Measurements from ENCODE around the gene PRKAR2B.

Gene PRKAR2B

GRCh38 chr7:107190090-107190489, 145.6 kb downstream of the PRKAR2B start:
- DNase-seq: no peak

GRCh38 chr7:107194052-107194451, 149.5 kb downstream of the PRKAR2B start:
- no peak for DNase-seq

- DNase-seq: no peak
Measured at GRCh38 chr7:107196834-107197610, 152.5 kb downstream of the PRKAR2B start.

GRCh38 chr7:107201795-107202450, 157.4 kb downstream of the PRKAR2B start:
- DNase-seq: peak in 1 of 2 donors; percentile 15

DNA sequence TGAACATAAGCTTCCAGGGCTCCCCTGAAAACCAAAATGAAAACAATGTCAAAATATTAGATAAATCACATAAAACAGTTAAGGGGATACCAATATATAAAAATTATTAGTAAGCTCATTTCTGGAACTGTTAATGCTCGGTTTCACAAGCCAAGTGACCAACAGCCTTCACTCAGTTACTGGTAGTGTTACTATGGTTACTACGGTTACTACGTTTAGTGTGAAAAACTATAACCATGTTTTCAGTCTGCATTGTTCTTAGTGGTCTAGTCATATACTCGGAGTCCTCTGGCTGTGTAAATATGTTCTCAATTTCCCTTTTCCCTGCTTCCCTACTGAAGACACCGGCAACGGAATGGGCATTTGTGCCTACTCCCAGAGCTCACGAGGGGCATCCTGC, 159.1 kb downstream of the PRKAR2B start:
- DNase-seq: no peak

DNA sequence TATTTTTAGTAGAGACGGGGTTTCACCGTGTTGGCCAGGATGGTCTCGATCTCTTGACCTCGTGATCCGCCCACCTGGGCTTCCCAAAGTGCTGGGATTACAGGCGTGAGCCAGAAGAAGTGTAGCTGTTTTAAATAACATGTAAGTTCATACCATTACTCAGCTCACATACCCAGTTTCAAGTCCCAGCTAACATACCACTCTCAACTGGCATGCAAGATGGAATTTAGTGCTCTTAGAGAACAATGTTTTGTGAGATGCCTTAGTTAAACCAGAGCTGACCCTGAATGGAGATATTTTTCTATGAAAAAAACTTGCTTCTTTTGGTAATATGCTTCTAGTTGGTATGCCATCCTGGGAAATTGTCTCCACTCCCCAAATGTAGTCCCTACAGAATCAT, 161.6 kb downstream of the PRKAR2B start:
- DNase-seq: no peak

- DNase-seq: no peak
Measured at GRCh38 chr7:107206706-107207105, 162.2 kb downstream of the PRKAR2B start.

DNA sequence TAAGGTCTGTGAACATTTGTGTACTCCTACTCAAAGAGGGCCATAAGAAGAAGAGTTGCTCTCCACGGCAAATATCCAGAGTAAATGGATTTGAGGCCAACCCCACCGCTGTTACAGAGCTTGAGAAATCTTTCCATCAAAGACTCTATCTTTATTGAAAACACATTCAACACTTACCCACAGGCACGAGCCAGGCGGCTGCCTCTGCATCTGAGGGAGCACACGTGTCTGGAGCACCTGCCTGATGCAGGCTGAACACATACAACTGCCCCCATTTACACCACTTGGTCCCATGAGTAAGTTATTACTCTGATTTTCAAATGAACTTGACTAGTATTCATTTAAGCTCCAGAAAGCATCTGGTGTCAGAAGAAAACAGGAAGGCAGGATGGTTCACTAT, 163.0 kb downstream of the PRKAR2B start:
- no peak for DNase-seq

GRCh38 chr7:107208024-107208521, 163.6 kb downstream of the PRKAR2B start:
- no peak for DNase-seq

DNA sequence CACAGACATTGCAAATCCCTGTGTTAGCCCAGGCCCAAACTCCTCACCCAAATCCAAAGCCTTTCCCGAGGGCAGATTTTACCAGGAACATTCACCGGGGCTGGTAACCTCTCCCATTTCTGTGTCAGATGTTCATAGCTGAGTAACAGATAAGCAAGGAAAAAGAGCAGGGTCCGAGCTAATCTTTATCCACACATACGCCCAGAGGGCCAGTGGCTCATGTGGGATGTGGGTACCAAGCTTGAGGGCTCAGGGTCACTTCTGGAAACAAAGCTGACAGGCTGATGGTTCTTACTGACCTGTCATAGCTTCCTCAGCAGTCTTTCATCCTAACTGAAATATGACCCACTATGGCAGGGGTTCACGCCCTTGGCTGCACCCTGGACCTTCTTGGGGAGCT, 164.1 kb downstream of the PRKAR2B start:
- DNase-seq: no peak

GRCh38 chr7:107209565-107209964, 165.1 kb downstream of the PRKAR2B start:
- DNase-seq: no peak

DNA sequence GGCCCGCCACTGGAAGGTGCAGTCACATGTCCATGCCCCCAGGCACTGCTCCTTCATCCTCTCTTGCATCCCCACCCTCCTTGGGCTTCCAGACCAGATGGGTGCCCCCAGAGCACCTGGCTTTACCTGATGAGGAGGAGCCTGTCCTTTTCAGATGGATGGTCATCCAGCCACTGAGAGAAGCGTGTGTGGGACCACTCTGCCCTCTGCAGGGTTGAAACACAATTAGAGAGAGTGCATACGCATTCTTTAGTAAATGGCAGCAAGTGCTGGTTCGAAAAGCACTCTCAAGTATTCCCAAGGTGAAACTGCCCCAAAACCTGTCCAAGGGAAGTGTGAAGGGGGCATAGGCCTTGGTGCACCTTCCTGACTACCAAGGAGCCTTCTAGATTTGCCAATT, 165.9 kb downstream of the PRKAR2B start:
- no peak for DNase-seq

Data from inflammatory macrophage (primary cell).